GM12875 (cell line): ENCODE results near the gene PIK3C2G.
A peak's percentile ranks its signal among the peaks of the same experiment; 100 is the strongest.

Experiments
- H3K4me3 ChIP-seq: one replicate; pipeline ENCODE4 v1.5.1; 2011; ENCODE audit warnings: low read depth, low read length, control low read depth
- CTCF ChIP-seq: IDR thresholded peaks from 2 replicates; pipeline ENCODE4 v1.5.1; 2011; ENCODE audit warnings: low read depth, mild to moderate bottlenecking, control low read depth, inconsistent platforms, low read length, moderate library complexity, borderline replicate concordance; ENCODE audit not compliant: insufficient read depth

The PIK3C2G gene

GRCh38 chr12:18304609-18305008 lies 43.3 kb downstream of the PIK3C2G start:
- no peak for TF ChIP-seq CTCF
- H3K4me3 ChIP-seq = no peak overlapping the region

GRCh38 chr12:18306311-18306710 lies 45.0 kb downstream of the PIK3C2G start:
- no peak for TF ChIP-seq CTCF

GRCh38 chr12:18313306-18313705 lies 52.0 kb downstream of the PIK3C2G start:
- TF ChIP-seq CTCF = no peak
- H3K4me3 ChIP-seq = no peak overlapping the region

More at GRCh38 chr12:18306311-18306710, 45.0 kb downstream of the PIK3C2G start:
- H3K4me3 ChIP-seq = no peak overlapping the region

- peak; percentile 23; the same call in 1 of the 2 replicates for TF ChIP-seq CTCF
- no peak overlapping the region for H3K4me3 ChIP-seq
Observed at GRCh38 chr12:18320036-18320617, 58.8 kb downstream of the PIK3C2G start.

GRCh38 chr12:18320976-18321375 lies 59.7 kb downstream of the PIK3C2G start:
- no peak for TF ChIP-seq CTCF
- H3K4me3 ChIP-seq = no peak overlapping the region

- no peak overlapping the region for H3K4me3 ChIP-seq
- TF ChIP-seq CTCF = no peak
Observed at GRCh38 chr12:18323159-18323558, 61.8 kb downstream of the PIK3C2G start.

GRCh38 chr12:18327036-18327435 lies 65.7 kb downstream of the PIK3C2G start:
- H3K4me3 ChIP-seq = no peak overlapping the region
- TF ChIP-seq CTCF = no peak
